Fibroblast of the conjunctiva (primary cell): ENCODE results near the gene SLC8A2.

Experiments
- DNase-seq: peaks from one replicate; pipeline ENCODE4 v3.0.0-alpha.2; 2010; ENCODE audit warnings: low read depth

SLC8A2 gene

DNA sequence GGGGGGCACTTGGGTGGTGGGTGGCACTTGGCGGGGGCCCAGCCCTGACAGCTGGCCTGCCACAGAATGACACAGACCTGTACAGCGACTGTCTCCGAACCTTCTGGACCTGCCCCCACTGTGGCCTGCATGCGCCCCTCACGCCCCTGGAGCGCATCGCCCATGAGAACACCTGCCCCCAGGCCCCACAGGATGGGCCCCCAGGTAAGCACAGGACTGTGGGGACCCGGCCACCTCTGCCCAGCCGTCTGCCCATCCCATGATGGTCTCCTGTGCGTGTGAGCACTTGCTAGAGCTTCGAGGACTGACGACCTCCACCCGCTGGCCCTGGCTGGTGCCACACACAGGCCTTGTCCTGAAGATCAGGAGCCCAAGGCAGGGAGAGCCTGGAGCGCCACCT lies 90.6 kb downstream of the SLC8A2 start:
- DNase-seq: no peak

DNA sequence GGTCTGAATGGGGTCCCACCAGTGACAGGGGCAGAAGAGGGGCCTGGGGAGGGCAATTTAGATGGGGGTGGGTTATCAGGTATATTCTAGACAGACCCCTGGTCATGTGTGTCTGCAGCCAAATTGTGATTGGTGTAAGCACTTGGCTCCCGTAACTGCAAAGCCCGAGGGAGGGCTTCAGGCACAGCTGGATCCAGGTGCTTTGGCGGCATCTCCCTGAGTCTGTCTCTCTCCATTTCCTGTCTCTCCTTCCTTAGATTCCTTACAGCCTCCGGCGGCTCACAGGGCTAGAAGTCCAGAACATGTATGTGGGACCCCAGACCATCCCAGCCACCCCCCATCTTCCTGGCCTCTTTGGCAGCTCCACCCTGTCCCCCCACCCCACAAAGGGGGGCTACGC lies 91.1 kb downstream of the SLC8A2 start:
- no peak for DNase-seq

DNA sequence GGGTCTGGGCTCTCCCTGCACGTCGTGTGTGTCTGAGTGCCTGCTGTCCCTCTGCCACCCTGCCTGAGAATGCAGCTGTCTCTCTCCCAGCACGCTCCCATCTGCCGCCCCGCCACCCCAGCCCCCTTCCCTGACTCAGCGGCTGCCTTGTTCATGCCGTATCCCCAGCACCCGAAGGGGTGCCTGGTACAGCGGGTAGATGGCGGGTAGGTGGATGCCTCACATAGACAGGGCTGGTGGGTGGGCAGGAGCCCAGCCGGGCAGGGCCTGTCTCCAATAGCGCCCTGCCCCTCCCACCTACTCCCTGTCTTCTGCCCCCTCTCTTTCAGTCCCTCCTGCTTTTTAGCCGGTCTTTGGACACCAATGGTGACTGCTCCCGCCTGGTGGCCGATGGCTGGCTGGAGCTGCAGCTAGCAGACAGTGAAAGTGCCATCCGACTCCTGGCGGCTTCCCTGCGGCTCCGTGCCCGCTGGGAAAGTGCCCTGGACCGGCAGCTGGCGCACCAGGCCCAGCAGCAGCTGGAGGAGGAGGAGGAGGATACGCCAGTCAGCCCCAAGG lies 92.2 kb downstream of the SLC8A2 start:
- DNase-seq: no peak

DNA sequence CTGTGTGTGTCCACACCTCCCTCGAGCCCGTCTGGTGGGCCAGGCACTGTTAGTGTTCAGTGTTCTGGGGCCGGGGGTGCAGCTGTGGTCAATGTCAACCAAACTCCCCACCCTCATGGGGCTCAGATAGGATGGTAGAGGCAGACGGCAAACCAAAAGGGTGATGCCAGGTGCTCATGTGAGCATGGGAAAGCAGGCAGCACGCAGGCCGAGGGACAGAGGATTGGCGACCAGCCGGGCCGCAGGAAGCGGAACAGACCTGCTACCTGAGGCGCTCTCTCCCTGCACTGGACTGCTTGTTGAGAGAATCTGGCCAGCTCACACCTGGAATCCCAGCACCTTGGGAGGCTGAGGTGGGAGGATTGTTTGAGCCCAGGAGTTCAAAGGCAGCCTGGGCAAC lies 93.4 kb downstream of the SLC8A2 start:
- DNase-seq: no peak
